ENCODE data around the gene USP3. TPM values are rescaled to one million over a fixed set of nuclear protein-coding genes. Genes with fewer than 3 reads are reported as not detected.
A peak's percentile ranks its signal among the peaks of the same experiment; 100 is the strongest.

USP3 gene
- total and polyA plus RNA-seq, 9 of the 15 experiments (the other 6 are each of a cell fraction or from before 2014, with no cell fraction given), result 17.3 to 54.3 (median 34.8) TPM

- no TSS peak for BruUV-seq (replicated peaks)
- no peaks in the 10 kb centered on the region for H3K27me3 ChIP-seq (ENCODE audit: control insufficient read depth in 2 of 2, insufficient read depth in 2 of 2, low read length in 2 of 2)
- H3K4me1 ChIP-seq (replicated peaks in 1 of 2; ENCODE audit: control insufficient read depth in 2 of 2, insufficient read depth in 2 of 2, low read length in 2 of 2), result peaks cover 0 to 11% of the 10 kb centered on the region in 2 experiments; a peak in 3 of 5 replicates
- H3K36me3 ChIP-seq (ENCODE audit: control insufficient read depth, insufficient read depth, low read length), result peaks cover 74% of the 10 kb centered on the region; the same call in 2 of the 3 replicates
- ChIA-PET CTCF (ENCODE audit: low intra/inter-chr PET ratio) (no interaction called here), POLR2A (interaction anchor here (0.5 to 1.4 kb wide), 4 partner anchors 10 to 560 kb away, joined by 3 to 9 read pairs (median 4); no protein-coding TSS in a partner anchor)
- no peak overlapping the region for H3K4me3 ChIP-seq
- no peaks in the 10 kb centered on the region for H3K9me1 ChIP-seq (ENCODE audit: control insufficient read depth, insufficient read depth, low read length)
- 96% methylated on average over 15 of the region's 15 CpGs for WGBS (ENCODE audit: insufficient coverage, low coverage, missing lambda C conversion rate)
- DNase-seq (ENCODE audit: extremely low read depth in 1 of 4, low spot score in 3 of 4), result no peak
- H3K9me3 ChIP-seq (replicated peaks; ENCODE audit: control insufficient read depth, insufficient read depth, low read depth, low read length), result no peaks in the 10 kb centered on the region
- H3K79me2 ChIP-seq (ENCODE audit: control insufficient read depth, insufficient read depth, low read length), result no peaks in the 10 kb centered on the region
- intact Hi-C loops (cut with micrococcal nuclease), result no loop called here
- no peak overlapping the region for H3K27ac ChIP-seq (ENCODE audit: extremely low read depth, low read depth, low read length)
- FAIRE-seq, result no peak
- in situ Hi-C loops (cut with MboI), result no loop called here
- TF ChIP-seq PHF20 (IDR thresholded peaks at IDR 0.05; ENCODE audit: partially characterized antibody), result no peak
- TF ChIP-seq MBD1 (CRISPR knock-in tag; IDR thresholded peaks at IDR 0.05), result no peak
- no peak for TF ChIP-seq TCF7 (IDR thresholded peaks at IDR 0.05; ENCODE audit: borderline replicate concordance)
- no peak for TF ChIP-seq JUN (IDR thresholded peaks at IDR 0.05; ENCODE audit: borderline replicate concordance, low read depth, low read length)
- no peak for TF ChIP-seq JUN (CRISPR knock-in tag; IDR thresholded peaks at IDR 0.05; ENCODE audit: borderline replicate concordance)
- no peak for TF ChIP-seq ZC3H11A (IDR thresholded peaks at IDR 0.05; ENCODE audit: low read depth, low read length)
- TF ChIP-seq SRSF7 (optimal IDR thresholded peaks at IDR 0.05; ENCODE audit: low read depth, low read length), result no peak
- no peak for ATAC-seq
- H3K4me2 ChIP-seq (ENCODE audit: insufficient read depth, low read length), result no peak overlapping the region
- no peak overlapping the region for H2AFZ ChIP-seq (ENCODE audit: low read depth, low read length)
- H4K20me1 ChIP-seq (replicated peaks; ENCODE audit: control insufficient read depth, insufficient read depth, low read length), result no peaks in the 10 kb centered on the region
- peak overlapping the region in 1 of 2 experiments; percentile 6; a peak in 1 of 4 replicates for H3K9ac ChIP-seq (ENCODE audit: insufficient read depth in 1 of 2, low read depth in 2 of 2, low read length in 2 of 2)
Observed at GRCh38 chr15:63608989-63609388, 104.6 kb downstream of the USP3 start.

All from K562 (cell line).